Calu3 (cell line): ENCODE data around the gene LRMDA. TPM values are rescaled to one million over a fixed set of nuclear protein-coding genes. Genes with fewer than 3 reads are reported as not detected.

Experiments
- BruUV-seq: library from RNA; stranded (reverse); fragments of 400-500 nt; replicated peaks from 2 replicates; lab custom pipeline; 2021; lab: Mats Ljungman, UMichigan
- CTCF ChIA-PET: fragments of 300-600 bp; sonication (Branson Sonifier 250); formaldehyde crosslinking; loops from one replicate; lab custom pipeline; 2022; ENCODE audit warnings: antibody characterized with exemption; lab: Charles Lee
- DNase-seq: peaks from one replicate; pipeline ENCODE4 v3.0.0; 2022
- H3K27ac Mint-ChIP-seq: one replicate; pipeline ENCODE4 v1.8.0; 2022; ENCODE audit warnings: mixed read lengths; ENCODE audit not compliant: unreplicated experiment
- H3K27me3 Mint-ChIP-seq: one replicate; pipeline ENCODE4 v1.8.0; 2022; ENCODE audit warnings: mixed read lengths; ENCODE audit not compliant: unreplicated experiment
- H3K36me3 Mint-ChIP-seq: one replicate; pipeline ENCODE4 v1.8.0; 2022; ENCODE audit warnings: mild to moderate bottlenecking, moderate library complexity, mixed read lengths; ENCODE audit not compliant: insufficient read depth, unreplicated experiment
- H3K4me1 Mint-ChIP-seq: one replicate; pipeline ENCODE4 v1.8.0; 2022; ENCODE audit warnings: mild to moderate bottlenecking, low read depth, mixed read lengths; ENCODE audit not compliant: unreplicated experiment
- H3K4me3 Mint-ChIP-seq: one replicate; pipeline ENCODE4 v1.8.0; 2022; ENCODE audit warnings: mild to moderate bottlenecking, low read depth, moderate library complexity, mixed read lengths; ENCODE audit not compliant: unreplicated experiment
- H3K9me3 Mint-ChIP-seq: one replicate; pipeline ENCODE4 v1.8.0; 2022; ENCODE audit warnings: low read depth, mixed read lengths; ENCODE audit not compliant: unreplicated experiment
- intact Hi-C: fragments of 100-400 bp; cut with micrococcal nuclease; formaldehyde crosslinking; loops from one replicate; pipeline ENCODE4 v1.10.0; 2022; ENCODE audit not compliant: unreplicated experiment
- total RNA-seq: library from RNA; stranded (reverse); gene quantifications from 2 replicates; pipeline ENCODE4 v1.2.3, GENCODE V29; 2022
- TF ChIP-seq, protein P1 (sequence below): fragments of 200-600 bp; IDR thresholded peaks from one replicate; pipeline ENCODE4 v1.8.0; 2022; ENCODE audit warnings: antibody characterized with exemption; ENCODE audit not compliant: unreplicated experiment

The LRMDA gene
- total RNA-seq, 1 experiment from 2014 or later, result 7.6 TPM

- intact Hi-C loops, result no loop called here
- CTCF ChIA-PET, result no interaction called here
These were observed 425.9 kb downstream of the LRMDA start for GRCh38 chr10:75857269-75857846.

DNA sequence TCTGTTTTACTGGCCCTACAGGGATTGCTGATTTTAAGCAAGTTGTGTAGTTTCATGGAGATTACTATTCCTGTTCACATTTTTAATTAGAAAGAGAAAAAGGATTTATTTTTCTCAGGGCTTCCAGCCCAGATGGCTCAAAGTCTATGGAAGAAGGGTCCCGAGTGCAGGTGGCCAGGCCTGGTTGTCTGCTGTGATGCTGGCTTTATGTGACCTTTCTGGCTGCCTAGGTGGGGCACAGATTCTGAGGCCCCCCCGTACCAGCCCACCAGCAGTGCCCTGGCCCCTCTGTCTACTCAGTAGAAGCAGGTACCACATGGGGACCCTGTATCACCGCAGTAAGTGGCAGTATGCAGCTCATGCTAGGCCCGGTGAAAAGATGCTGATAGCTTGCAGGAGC lies 426.5 kb downstream of the LRMDA start:
- H3K9me3 Mint-ChIP-seq, result no peaks in the 10 kb centered on the region
- H3K4me1 Mint-ChIP-seq, result no peaks in the 10 kb centered on the region
- CTCF ChIA-PET, result no interaction called here
- intact Hi-C loops, result no loop called here
- no TSS peak for BruUV-seq
- no peak overlapping the region for H3K27ac Mint-ChIP-seq
- no peak overlapping the region for H3K4me3 Mint-ChIP-seq
- no peaks in the 10 kb centered on the region for H3K27me3 Mint-ChIP-seq
- TF ChIP-seq, protein P1, sequence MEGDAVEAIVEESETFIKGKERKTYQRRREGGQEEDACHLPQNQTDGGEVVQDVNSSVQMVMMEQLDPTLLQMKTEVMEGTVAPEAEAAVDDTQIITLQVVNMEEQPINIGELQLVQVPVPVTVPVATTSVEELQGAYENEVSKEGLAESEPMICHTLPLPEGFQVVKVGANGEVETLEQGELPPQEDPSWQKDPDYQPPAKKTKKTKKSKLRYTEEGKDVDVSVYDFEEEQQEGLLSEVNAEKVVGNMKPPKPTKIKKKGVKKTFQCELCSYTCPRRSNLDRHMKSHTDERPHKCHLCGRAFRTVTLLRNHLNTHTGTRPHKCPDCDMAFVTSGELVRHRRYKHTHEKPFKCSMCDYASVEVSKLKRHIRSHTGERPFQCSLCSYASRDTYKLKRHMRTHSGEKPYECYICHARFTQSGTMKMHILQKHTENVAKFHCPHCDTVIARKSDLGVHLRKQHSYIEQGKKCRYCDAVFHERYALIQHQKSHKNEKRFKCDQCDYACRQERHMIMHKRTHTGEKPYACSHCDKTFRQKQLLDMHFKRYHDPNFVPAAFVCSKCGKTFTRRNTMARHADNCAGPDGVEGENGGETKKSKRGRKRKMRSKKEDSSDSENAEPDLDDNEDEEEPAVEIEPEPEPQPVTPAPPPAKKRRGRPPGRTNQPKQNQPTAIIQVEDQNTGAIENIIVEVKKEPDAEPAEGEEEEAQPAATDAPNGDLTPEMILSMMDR, result no peak
- H3K36me3 Mint-ChIP-seq, result no peaks in the 10 kb centered on the region
- DNase-seq, result no peak

More at GRCh38 chr10:75857269-75857846, 425.9 kb downstream of the LRMDA start:
- no peak overlapping the region for H3K27ac Mint-ChIP-seq
- H3K4me1 Mint-ChIP-seq, result no peaks in the 10 kb centered on the region
- H3K9me3 Mint-ChIP-seq, result no peaks in the 10 kb centered on the region
- TF ChIP-seq, protein P1, result no peak
- BruUV-seq, result no TSS peak
- H3K36me3 Mint-ChIP-seq, result no peaks in the 10 kb centered on the region
- no peak overlapping the region for H3K4me3 Mint-ChIP-seq
- H3K27me3 Mint-ChIP-seq, result no peaks in the 10 kb centered on the region
- DNase-seq, result no peak

- TF ChIP-seq, protein P1, result no peak
- CTCF ChIA-PET, result no interaction called here
- BruUV-seq, result no TSS peak
- H3K4me1 Mint-ChIP-seq, result no peaks in the 10 kb centered on the region
- intact Hi-C loops, result no loop called here
- H3K27me3 Mint-ChIP-seq, result no peaks in the 10 kb centered on the region
- H3K4me3 Mint-ChIP-seq, result no peak overlapping the region
- H3K9me3 Mint-ChIP-seq, result no peaks in the 10 kb centered on the region
- H3K36me3 Mint-ChIP-seq, result no peaks in the 10 kb centered on the region
- DNase-seq, result no peak
- H3K27ac Mint-ChIP-seq, result no peak overlapping the region
These were observed 426.9 kb downstream of the LRMDA start for GRCh38 chr10:75858339-75858738.

DNA sequence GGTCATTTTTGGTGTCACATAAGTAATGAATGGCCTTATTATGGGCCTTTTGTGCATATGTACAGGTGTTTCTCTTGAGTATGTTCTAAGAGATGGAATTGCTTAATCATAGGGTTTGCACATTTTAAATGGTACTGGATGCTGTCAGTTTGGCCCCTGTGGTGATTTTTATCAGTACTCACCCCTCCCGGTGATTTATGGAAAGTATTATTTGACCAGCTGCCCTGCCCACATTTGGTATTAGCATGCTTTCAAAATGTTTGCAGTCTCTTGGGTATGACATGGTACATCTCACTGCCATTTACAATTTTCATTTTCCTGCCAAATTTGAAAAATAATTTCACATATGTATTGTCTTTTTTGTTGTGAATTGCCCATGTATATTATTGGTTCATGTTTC lies 427.7 kb downstream of the LRMDA start:
- no peak for DNase-seq
- CTCF ChIA-PET, result no interaction called here
- TF ChIP-seq, protein P1, result no peak
- Mint-ChIP-seq H3K4me3 (no peak overlapping the region), H3K27ac (no peak overlapping the region), H3K4me1 (no peaks in the 10 kb centered on the region), H3K27me3 (no peaks in the 10 kb centered on the region), H3K36me3 (no peaks in the 10 kb centered on the region), H3K9me3 (no peaks in the 10 kb centered on the region)
- intact Hi-C loops, result no loop called here
- no TSS peak for BruUV-seq
